Stomach smooth muscle (tissue), 2 donors: ENCODE measurements around the gene ARFRP1.
"Not testable (repeated sequence)": the region's sequence is repeated elsewhere in the genome, so short reads cannot be mapped to it uniquely, and the experiment has no call there.

Source experiments
- H3K27ac ChIP-seq: one replicate; pipeline ENCODE4 v1.7.0; 2013; ENCODE audit warnings: mild to moderate bottlenecking, low read length, inconsistent platforms
- H3K27me3 ChIP-seq, 2 donors: one replicate each; pipeline ENCODE4 v1.7.0; 2013; ENCODE audit warnings: low read length in 2 of 2; ENCODE audit not compliant: insufficient read depth in 2 of 2, control insufficient read depth in 1 of 2
- H3K36me3 ChIP-seq, 2 donors: one replicate each; pipeline ENCODE4 v1.7.0; 2013; ENCODE audit warnings: low read length in 2 of 2; ENCODE audit not compliant: control insufficient read depth in 2 of 2, insufficient read depth in 2 of 2
- H3K4me1 ChIP-seq: one replicate; pipeline ENCODE4 v1.7.0; 2013; ENCODE audit warnings: low read length; ENCODE audit not compliant: control insufficient read depth, insufficient read depth
- H3K4me3 ChIP-seq, 2 donors: one replicate each; pipeline ENCODE4 v1.7.0; 2013; ENCODE audit warnings: low read length in 2 of 2
- H3K9ac ChIP-seq, 2 donors: one replicate each; pipeline ENCODE4 v1.7.0; 2013; ENCODE audit warnings: low read length in 2 of 2, mild to moderate bottlenecking in 1 of 2
- H3K9me3 ChIP-seq, 2 donors: one replicate each; pipeline ENCODE4 v1.7.0; 2013; ENCODE audit warnings: low read length in 2 of 2; ENCODE audit not compliant: control insufficient read depth in 2 of 2
- donor health status: healthy.
- donor health status: Pancreatic carcinoma.

Gene ARFRP1

DNA sequence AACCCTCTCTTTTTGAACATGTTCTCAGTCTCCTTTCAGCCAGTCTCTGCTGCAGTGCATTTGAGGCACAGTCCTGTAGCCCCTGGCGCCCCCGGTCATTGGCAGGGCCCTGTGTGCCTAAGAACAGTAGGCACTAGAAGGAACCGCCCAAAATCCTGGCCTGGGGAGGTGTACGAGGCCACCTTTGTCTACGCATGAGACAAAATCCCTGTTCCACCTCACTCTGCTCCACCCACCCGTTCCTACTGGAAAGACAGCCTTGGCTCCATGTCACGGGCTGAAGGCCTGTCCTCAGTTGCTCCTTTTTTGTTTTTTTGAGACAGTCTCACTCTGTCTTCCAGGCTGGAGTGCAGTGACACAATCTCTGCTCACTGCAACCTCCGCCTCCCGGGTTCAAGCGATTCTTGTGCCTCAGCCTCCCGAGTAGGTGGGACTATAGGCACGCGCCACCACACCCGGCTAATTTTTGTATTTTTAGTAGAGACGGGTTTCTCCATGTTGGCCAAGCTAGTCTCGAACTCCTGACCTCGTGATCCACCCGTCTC is 22.5 kb upstream of the ARFRP1 start:
- H3K9me3 ChIP-seq, H3K4me3 ChIP-seq, H3K27me3 ChIP-seq, H3K9ac ChIP-seq, H3K4me1 ChIP-seq, H3K27ac ChIP-seq: not testable (repeated sequence)
- H3K36me3 ChIP-seq, result peaks cover 9 to 17% of the 10 kb centered on the region in 2 donors

DNA sequence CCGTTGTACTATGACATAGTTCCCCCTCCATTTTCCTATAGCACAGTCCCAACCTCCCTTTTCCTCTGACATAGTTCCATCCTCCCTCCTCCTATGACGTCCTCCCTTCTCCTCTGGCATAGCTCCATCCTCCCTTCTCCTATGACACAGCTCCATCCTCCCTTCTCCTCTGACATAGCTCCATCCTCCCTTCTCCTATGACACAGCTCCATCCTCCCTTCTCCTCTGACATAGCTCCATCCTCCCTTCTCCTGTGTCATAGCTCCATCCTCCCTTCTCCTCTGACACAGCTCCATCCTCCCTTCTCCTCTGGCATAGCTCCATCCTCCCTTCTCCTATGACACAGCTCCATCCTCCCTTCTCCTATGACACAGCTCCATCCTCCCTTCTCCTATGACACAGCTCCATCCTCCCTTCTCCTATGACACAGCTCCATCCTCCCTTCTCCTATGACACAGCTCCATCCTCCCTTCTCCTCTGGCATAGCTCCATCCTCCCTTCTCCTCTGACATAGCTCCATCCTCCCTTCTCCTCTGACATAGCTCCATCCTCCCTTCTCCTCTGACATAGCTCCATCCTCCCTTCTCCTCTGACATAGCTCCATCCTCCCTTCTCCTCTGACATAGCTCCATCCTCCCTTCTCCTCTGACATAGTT is 15.3 kb upstream of the ARFRP1 start:
- not testable (repeated sequence) for H3K27ac ChIP-seq, H3K9me3 ChIP-seq, H3K9ac ChIP-seq, H3K4me3 ChIP-seq, H3K4me1 ChIP-seq, H3K27me3 ChIP-seq
- peaks cover 7 to 16% of the 10 kb centered on the region in 2 donors for H3K36me3 ChIP-seq

GRCh38 chr20:63718996-63719395 is 11.2 kb upstream of the ARFRP1 start:
- H3K27me3 ChIP-seq, result no peaks in the 10 kb centered on the region
- H3K9ac ChIP-seq, result no peak overlapping the region
- peaks cover 4 to 6% of the 10 kb centered on the region in 2 donors for H3K9me3 ChIP-seq
- no peak overlapping the region for H3K4me3 ChIP-seq
- peaks cover 7 to 23% of the 10 kb centered on the region in 2 donors for H3K36me3 ChIP-seq
- H3K27ac ChIP-seq, result no peak overlapping the region
- H3K4me1 ChIP-seq, result no peaks in the 10 kb centered on the region

DNA sequence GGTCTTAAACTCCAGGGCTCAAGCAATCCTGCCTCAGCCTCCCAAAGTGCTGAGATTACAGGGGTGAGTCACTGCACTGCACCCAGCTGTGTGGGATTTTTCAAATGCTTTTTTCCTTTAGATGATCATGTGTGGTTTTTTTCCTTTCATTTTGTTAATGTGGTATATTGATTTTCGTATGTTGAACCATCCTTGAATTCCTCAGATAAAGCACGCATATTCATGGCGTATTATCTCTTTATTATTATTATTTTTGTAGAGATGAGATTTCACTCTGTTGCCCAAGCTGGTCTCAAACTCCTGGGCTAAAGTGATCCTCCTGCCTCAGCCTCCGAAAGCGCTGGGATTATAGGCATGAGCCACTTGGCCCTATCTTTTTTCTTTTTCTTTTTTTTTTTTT is 7.1 kb upstream of the ARFRP1 start:
- no peaks in the 10 kb centered on the region for H3K4me1 ChIP-seq
- no peak overlapping the region for H3K27ac ChIP-seq
- peaks cover 4 to 19% of the 10 kb centered on the region in 2 donors for H3K36me3 ChIP-seq

GRCh38 chr20:63712191-63712590 is 4.4 kb upstream of the ARFRP1 start:
- H3K9me3 ChIP-seq, result no peaks in the 10 kb centered on the region
- H3K27ac ChIP-seq, result no peak overlapping the region
- no peak overlapping the region for H3K9ac ChIP-seq
- H3K4me1 ChIP-seq, result peaks cover 15% of the 10 kb centered on the region
- no peak overlapping the region for H3K4me3 ChIP-seq
- no peaks in the 10 kb centered on the region for H3K27me3 ChIP-seq
- H3K36me3 ChIP-seq, result peaks cover 4 to 15% of the 10 kb centered on the region in 2 donors

More for the DNA sequence above, 7.1 kb upstream of the ARFRP1 start:
- no peak overlapping the region for H3K9ac ChIP-seq
- H3K27me3 ChIP-seq, result no peaks in the 10 kb centered on the region
- peaks cover 4 to 6% of the 10 kb centered on the region in 2 donors for H3K9me3 ChIP-seq
- H3K4me3 ChIP-seq, result no peak overlapping the region

GRCh38 chr20:63711085-63711645 is 3.4 kb upstream of the ARFRP1 start:
- no peak overlapping the region for H3K27ac ChIP-seq
- H3K9me3 ChIP-seq, result no peaks in the 10 kb centered on the region
- peaks cover 4 to 17% of the 10 kb centered on the region in 2 donors for H3K36me3 ChIP-seq
- no peak overlapping the region for H3K9ac ChIP-seq
- H3K27me3 ChIP-seq, result no peaks in the 10 kb centered on the region
- peaks cover 25% of the 10 kb centered on the region for H3K4me1 ChIP-seq
- H3K4me3 ChIP-seq, result no peak overlapping the region

- Histone ChIP-seq H3K4me1 (peaks cover 29% of the 10 kb centered on the region), H3K4me3 (peak overlapping the region; percentile 71 to 83), H3K36me3 (peaks cover 10 to 29% of the 10 kb centered on the region in 2 donors), H3K9ac (no peak overlapping the region), H3K9me3 (no peaks in the 10 kb centered on the region), H3K27ac (no peak overlapping the region), H3K27me3 (no peaks in the 10 kb centered on the region)
Observed at GRCh38 chr20:63709149-63709527, 1.4 kb upstream of the ARFRP1 start.

DNA sequence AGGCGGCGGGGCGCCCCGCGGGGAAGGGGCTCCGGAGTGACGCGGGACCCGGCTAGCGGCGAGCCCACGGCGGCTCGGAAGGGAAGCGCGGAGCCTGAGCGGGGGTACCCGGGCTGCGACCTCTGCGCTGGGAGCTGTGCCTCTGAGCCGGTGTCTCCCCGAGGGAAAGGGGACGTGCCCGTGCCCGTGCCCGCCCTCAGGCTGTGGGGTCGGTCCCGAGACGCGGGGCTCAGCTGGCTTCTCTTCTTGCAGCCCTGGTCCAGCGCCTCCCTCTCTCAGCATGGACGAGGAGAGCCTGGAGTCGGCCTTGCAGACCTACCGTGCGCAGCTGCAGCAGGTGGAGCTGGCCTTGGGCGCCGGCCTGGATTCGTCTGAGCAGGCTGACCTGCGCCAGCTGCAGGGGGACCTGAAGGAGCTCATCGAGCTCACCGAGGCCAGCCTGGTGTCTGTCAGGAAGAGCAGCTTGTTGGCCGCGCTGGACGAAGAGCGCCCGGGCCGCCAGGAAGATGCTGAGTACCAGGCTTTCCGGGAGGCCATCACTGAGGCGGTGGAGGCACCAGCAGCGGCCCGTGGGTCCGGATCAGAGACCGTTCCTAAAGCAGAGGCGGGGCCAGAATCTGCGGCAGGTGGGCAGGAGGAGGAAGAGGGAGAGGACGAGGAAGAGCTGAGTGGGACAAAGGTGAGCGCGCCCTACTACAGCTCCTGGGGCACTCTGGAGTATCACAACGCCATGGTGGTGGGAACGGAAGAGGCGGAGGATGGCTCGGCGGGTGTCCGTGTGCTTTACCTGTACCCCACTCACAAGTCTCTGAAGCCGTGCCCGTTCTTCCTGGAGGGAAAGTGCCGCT is 749 bp upstream of the ARFRP1 start:
- peak overlapping the region; percentile 62 to 64 for H3K9ac ChIP-seq
- H3K27me3 ChIP-seq, result no peaks in the 10 kb centered on the region
- H3K4me1 ChIP-seq, result peaks cover 29% of the 10 kb centered on the region
- peak overlapping the region; percentile 71 to 83 for H3K4me3 ChIP-seq
- no peaks in the 10 kb centered on the region for H3K9me3 ChIP-seq
- no peak overlapping the region for H3K27ac ChIP-seq
- H3K36me3 ChIP-seq, result peaks cover 16 to 30% of the 10 kb centered on the region in 2 donors

GRCh38 chr20:63706852-63707557 is 771 bp downstream of the ARFRP1 start:
- H3K4me1 ChIP-seq, result peaks cover 29% of the 10 kb centered on the region
- H3K9ac ChIP-seq, result peak overlapping the region; percentile 80 to 85
- peaks cover 11 to 27% of the 10 kb centered on the region in 2 donors for H3K36me3 ChIP-seq
- H3K9me3 ChIP-seq, result no peaks in the 10 kb centered on the region
- no peaks in the 10 kb centered on the region for H3K27me3 ChIP-seq
- peak overlapping the region; percentile 61 to 83 for H3K4me3 ChIP-seq
- peak overlapping the region; percentile 67 for H3K27ac ChIP-seq

DNA sequence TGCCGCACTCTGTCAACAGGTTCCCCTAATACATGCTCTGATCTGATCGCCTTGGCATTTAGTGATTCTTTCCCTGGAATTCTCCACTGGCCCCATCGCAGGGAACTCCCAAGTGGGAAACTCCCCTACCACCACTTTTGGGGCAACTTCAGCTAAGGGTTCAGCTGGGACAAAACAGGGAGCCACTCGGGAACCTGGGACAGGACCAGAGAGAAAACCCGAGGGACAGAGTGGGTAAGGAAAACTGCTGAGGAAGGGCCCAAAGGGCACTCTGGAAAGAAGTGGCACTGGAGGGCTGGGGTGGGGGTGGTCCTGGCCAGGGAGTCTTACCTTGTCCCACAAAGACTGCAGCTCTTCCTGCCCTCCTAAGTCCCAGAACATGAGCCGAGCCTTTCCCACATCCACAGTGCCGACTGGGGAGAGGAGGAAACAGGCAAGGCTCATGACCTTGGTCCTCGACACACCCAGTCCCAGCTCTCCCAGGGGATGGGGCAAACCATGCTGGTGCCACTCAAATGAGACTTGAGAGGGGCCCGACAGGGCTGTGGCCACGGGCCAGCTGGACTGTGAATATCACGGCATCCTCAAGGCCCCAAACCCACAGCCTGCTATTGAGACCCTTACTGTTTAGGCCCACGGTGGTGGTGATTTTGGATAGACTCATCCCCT is 1.6 kb downstream of the ARFRP1 start:
- H3K9me3 ChIP-seq, result no peaks in the 10 kb centered on the region
- no peaks in the 10 kb centered on the region for H3K27me3 ChIP-seq
- peak overlapping the region; percentile 80 to 85 for H3K9ac ChIP-seq
- H3K27ac ChIP-seq, result peak overlapping the region; percentile 67
- peak overlapping the region; percentile 61 to 83 for H3K4me3 ChIP-seq
- peaks cover 11 to 26% of the 10 kb centered on the region in 2 donors for H3K36me3 ChIP-seq
- H3K4me1 ChIP-seq, result peaks cover 29% of the 10 kb centered on the region
